RPMI8226 (cell line): ENCODE results near the gene MAG.
"Not testable (repeated sequence)": the region's sequence is repeated elsewhere in the genome, so short reads cannot be mapped to it uniquely, and the experiment has no call there.

Experiments
- DNase-seq: peaks from one replicate; pipeline ENCODE4 v3.0.0-alpha.2; 2015

The MAG gene

DNA sequence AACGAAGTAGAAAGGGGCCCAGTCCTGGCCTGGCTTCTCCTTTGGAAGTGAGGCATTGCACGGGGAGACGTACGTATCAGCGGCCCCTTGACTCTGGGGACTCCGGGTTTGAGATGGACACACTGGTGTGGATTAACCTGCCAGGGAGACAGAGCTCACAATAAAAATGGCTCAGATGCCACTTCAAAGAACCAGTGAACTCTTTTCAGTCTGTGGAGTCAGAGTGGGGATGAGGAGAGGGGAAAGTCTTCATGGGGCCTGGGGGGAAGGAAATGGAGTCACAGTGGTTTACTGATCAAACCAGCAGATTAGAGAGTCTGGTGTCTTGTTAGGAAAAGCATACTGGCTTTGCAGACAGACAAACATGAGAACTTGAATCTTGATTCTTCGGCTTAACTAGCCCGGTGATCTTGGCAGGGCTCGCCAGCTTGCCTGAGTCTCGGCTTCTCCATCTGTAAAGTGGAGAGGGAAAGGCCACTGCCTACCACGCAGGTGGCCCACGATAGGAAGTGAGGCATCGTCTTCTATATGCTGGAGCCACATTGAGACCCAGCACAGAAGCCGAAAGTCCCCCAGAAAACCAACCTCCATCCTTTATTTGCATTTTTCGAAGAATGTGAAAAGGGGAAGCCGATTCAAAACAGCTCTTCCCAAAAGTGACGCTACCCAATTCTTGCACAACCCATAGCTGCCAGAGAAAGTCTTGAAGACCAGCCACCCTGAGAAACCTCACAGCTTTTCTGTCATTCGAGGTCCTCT, 55.4 kb downstream of the MAG start, which contains the start of gene FFAR1:
Gene FFAR1 (plus strand): TSS at position 732 of the 759 bp plus-strand sequence. CDS start 3,650 bp downstream, outside the sequence.
- no peak for DNase-seq

GRCh38 chr19:35347930-35348298, 56.0 kb downstream of the MAG start:
- DNase-seq, result no peak

- DNase-seq, result no peak
Measured at GRCh38 chr19:35348911-35349611, 57.1 kb downstream of the MAG start.

GRCh38 chr19:35349614-35350521, 57.9 kb downstream of the MAG start:
- no peak for DNase-seq

DNA sequence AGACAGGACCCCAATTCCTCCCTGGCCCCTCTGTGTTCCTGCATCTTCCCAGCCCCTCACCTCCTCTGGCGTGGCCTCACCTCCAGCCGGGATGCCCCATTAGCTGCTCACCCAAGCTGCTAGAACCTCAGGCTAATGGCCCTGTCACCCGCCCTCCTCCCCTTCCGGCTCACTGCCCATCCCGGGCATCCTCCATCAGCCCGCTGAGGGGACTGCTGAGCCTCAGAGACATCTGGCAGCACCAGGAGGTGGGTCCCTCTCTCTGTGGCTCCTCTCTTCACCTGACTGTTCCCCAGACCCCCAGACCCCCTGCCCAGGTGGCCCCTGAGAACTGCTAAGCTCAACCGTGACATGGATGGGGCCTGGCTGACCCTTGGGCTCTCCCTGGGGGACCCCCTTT, 58.6 kb downstream of the MAG start:
- no peak for DNase-seq

DNA sequence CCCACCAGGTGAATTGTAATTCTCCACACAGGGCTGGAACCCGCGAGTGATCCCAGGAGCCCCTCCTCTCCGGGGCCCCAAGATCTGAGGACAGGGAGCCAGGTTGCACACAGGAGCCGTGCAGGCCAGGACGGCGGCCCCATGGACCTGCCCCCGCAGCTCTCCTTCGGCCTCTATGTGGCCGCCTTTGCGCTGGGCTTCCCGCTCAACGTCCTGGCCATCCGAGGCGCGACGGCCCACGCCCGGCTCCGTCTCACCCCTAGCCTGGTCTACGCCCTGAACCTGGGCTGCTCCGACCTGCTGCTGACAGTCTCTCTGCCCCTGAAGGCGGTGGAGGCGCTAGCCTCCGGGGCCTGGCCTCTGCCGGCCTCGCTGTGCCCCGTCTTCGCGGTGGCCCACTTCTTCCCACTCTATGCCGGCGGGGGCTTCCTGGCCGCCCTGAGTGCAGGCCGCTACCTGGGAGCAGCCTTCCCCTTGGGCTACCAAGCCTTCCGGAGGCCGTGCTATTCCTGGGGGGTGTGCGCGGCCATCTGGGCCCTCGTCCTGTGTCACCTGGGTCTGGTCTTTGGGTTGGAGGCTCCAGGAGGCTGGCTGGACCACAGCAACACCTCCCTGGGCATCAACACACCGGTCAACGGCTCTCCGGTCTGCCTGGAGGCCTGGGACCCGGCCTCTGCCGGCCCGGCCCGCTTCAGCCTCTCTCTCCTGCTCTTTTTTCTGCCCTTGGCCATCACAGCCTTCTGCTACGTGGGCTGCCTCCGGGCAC, 59.6 kb downstream of the MAG start:
- DNase-seq, result no peak

DNA sequence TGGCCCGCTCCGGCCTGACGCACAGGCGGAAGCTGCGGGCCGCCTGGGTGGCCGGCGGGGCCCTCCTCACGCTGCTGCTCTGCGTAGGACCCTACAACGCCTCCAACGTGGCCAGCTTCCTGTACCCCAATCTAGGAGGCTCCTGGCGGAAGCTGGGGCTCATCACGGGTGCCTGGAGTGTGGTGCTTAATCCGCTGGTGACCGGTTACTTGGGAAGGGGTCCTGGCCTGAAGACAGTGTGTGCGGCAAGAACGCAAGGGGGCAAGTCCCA, 60.2 kb downstream of the MAG start:
- no peak for DNase-seq

DNA sequence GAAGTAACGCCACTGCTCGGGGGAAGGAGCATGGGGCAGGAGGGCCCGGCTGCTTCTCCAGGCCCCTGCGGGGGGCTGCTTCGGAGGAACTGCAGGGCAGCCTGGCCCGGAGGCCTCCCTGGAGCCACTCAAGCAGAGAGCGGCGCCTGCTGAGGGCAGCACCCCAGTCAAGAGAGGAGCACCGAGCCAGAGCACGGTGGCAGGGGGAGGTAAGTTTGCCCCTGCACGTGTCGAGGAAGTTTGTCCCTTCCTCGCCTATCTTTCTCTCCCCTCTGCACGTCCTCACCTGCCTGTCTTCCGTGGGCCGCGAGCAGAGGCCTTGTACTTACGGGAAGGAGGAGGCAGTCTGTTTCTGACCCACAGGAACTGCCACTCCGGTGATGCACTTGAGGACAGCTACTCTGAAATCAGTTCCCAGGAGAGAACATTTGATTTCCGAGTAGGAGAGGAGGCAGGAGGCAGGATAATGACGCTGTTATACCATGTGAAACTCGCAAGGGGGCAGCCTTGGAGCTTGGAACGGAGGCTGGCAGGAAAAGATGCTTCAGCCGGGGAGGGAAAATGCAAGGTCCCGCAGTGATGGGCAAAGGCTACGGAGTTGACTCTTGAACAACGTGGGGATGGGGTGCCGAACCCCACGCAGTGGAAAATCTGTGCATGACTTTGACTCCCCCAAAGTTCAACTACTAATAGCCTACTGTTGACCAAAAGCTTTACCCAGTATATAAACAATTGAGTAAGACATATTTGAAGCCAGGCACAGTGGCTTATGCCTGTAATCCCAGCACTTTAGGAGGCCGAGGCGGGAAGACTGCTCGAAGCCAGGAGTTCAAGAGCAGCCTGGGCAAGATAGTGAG, 60.7 kb downstream of the MAG start:
- peak; percentile 72 for DNase-seq

GRCh38 chr19:35353635-35354034, 61.7 kb downstream of the MAG start:
- no peak for DNase-seq

DNA sequence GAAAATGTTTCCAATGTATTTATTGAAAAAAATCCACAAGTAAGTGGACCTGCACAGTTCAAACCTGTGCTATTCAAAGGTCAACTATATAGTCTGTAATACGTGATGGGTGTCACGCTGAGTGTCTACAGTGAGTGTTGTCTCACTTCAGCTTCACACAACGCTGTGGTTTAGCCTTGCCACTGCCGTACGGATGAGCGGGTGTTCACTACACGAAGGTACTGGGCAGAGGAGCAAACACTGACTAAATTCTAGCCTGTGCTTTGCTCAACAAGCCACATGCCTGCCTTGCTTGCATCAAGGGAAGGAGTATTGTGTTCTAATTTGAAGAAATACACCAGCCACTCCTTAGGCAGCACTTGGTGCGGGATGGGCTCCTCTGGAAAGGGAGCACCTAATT, 62.9 kb downstream of the MAG start:
- DNase-seq, result no peak

DNA sequence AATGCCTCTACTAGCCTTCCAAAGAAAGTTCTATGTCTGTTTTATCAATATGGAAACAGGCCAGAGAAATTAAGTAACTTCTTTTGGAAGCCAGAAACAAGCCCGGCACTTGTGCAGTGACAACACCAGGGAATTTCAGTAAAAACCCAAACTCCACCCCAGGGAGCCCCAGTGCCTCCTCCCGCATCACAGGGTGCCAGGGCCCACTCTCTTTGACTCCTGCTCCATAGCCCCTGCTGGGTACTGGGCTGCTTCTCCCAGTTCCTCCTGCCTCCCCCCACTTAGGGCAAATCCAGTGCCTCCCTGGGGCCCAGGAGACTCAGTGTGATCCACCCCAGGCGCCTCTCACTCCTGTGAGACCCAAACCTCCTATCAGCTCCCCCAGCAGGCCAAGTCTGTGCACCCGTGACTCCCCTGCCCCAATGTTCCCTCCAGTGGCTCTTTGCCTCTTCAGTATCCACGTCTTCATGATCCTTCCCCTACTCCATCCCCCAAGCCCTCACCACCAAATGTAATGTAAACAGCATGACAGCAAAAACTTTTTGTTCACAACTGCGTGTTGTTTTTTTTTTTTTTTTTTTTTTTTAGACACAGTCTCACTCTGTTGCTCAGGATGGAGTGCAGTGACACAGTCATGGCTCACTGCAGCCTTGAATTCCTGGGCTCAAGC, 64.0 kb downstream of the MAG start:
- no peak for DNase-seq

- no peak for DNase-seq
Measured at GRCh38 chr19:35357867-35358573, 66.1 kb downstream of the MAG start, which contains the start of gene FFAR3. Gene FFAR3 (plus strand): TSS chr19:35358460. CDS start chr19:35358891, 431 bp downstream.

- DNase-seq, result not testable (repeated sequence)
Measured at GRCh38 chr19:35358834-35359233, 66.9 kb downstream of the MAG start.

DNA sequence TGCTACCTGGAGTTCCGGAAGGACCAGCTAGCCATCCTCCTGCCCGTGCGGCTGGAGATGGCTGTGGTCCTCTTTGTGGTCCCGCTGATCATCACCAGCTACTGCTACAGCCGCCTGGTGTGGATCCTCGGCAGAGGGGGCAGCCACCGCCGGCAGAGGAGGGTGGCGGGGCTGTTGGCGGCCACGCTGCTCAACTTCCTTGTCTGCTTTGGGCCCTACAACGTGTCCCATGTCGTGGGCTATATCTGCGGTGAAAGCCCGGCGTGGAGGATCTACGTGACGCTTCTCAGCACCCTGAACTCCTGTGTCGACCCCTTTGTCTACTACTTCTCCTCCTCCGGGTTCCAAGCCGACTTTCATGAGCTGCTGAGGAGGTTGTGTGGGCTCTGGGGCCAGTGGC, 67.4 kb downstream of the MAG start:
- DNase-seq, result not testable (repeated sequence)

DNA sequence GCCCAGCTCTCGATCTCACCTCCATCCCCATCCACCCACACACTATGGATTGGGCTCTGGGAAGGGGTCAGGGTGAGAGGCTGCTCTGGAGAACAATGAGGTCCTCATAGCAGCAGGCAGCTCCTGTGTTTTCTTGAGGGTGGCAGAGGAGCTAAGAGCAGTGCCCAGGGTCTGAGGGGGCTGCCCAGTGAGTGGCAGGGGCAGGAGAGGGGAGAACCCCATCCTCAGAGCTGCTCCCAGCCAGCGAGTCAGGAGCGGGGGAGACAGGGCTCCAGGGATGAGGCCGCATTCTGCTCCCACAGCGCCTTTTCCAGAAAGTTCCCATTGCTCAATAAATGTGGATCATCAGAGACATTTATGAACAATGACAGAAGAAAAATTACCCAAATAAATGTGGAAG, 68.1 kb downstream of the MAG start:
- DNase-seq, result not testable (repeated sequence)

DNA sequence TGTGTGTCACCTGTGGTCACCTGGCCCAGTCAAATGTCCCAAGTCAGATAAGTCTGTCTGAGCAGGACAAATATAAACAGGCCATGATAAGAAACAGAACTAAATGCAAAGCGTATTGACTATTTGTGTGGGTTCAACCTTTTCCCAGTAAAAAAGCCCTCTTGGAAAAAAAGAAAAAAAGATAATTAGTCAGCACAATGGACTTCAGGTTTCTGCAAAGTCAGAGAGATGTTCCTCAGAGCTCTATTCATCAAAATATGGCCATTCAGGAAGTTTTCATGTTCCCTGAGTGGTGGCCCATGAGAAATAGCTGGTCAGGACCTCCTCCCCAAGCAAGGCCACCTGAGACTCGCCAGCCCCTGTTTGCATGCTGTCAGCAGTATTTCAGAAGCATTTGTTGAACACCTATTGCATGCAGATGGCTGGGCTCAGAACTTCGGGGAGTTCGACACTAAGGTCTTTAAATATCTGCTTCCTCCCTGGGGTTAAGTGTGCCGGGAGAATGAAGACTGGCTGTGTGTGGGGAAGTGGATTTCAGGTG, 69.0 kb downstream of the MAG start:
- DNase-seq, result peak; percentile 75

DNA sequence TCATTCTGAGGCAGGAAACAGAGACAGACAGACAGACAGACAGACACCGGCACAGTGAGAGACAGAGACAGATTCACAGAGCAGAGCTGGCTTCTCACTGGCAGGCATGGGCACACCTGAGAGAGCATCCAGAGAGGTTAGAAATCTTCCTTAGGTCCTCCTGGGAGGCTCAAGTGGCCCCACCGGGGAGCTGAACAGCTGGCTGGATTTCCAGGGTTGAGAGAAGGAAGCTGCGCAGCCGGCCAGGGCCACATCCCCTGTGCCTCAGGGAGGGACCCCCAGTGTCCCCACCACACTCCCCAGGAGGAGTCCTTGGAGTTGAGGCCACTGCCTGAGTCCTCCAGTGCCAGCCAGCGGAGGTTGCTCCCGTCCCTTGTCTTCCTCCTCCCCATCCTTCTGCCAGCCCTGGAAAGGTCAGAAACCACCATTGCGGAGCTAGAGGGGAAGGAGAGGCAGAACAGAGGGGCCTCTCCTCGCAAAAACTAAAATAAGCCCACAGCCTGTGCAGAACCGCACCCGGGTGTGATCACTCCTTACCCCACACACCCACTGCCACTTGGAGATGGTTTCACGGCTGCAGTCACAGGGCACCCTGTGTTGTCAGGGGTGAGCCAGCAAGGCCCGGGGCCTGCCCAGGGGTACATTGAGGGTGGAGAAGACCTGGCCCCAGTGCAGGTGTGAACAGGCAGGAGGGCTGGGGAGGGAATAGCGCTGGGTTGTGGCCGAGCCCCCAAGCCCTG, 70.5 kb downstream of the MAG start:
- no peak for DNase-seq

GRCh38 chr19:35363001-35363590, 71.1 kb downstream of the MAG start:
- no peak for DNase-seq
